Nephron progenitor cell (in vitro differentiated cells): Measurements from ENCODE around the gene SKOR1.

Source experiments
- DNase-seq: peaks from one replicate; pipeline ENCODE4 v3.0.0; 2021
- H3K27ac Mint-ChIP-seq: 2 replicates; pipeline ENCODE4 v1.8.0; 2021; ENCODE audit warnings: mild to moderate bottlenecking, moderate library complexity, mixed read lengths
- H3K27me3 Mint-ChIP-seq: 2 replicates; pipeline ENCODE4 v1.8.0; 2021; ENCODE audit warnings: mild to moderate bottlenecking, low read depth, mixed read lengths; ENCODE audit not compliant: poor library complexity
- H3K36me3 Mint-ChIP-seq: 2 replicates; pipeline ENCODE4 v1.8.0; 2021; ENCODE audit warnings: low read depth, mixed read lengths
- H3K4me1 Mint-ChIP-seq: 2 replicates; pipeline ENCODE4 v1.8.0; 2021; ENCODE audit warnings: mixed read lengths
- H3K4me3 Mint-ChIP-seq: 2 replicates; pipeline ENCODE4 v1.8.0; 2021; ENCODE audit warnings: mild to moderate bottlenecking, moderate library complexity, mixed read lengths
- H3K9me3 Mint-ChIP-seq: 2 replicates; pipeline ENCODE4 v1.8.0; 2021; ENCODE audit warnings: mild to moderate bottlenecking, moderate library complexity, mixed read lengths
- CTCF ChIP-seq: fragments of 200-600 bp; sonication (generic); IDR thresholded peaks from 2 replicates; pipeline ENCODE4 v1.5.0; 2021; ENCODE audit warnings: antibody characterized with exemption

Gene SKOR1

GRCh38 chr15:67849538-67849937 is 24.2 kb downstream of the SKOR1 start:
- H3K9me3 Mint-ChIP-seq, result peaks cover 7% of the 10 kb centered on the region
- H3K4me3 Mint-ChIP-seq, result no peak overlapping the region
- peaks cover 83% of the 10 kb centered on the region for H3K4me1 Mint-ChIP-seq
- no peaks in the 10 kb centered on the region for H3K36me3 Mint-ChIP-seq
- TF ChIP-seq CTCF, result no peak
- H3K27ac Mint-ChIP-seq, result no peak overlapping the region
- H3K27me3 Mint-ChIP-seq, result peaks cover 8% of the 10 kb centered on the region
- DNase-seq, result no peak

- no peak for DNase-seq
- H3K4me1 Mint-ChIP-seq, result peaks cover 76% of the 10 kb centered on the region
These were observed 25.0 kb downstream of the SKOR1 start for GRCh38 chr15:67850336-67850735.

GRCh38 chr15:67850994-67851571 is 25.8 kb downstream of the SKOR1 start:
- peaks cover 8% of the 10 kb centered on the region for H3K27me3 Mint-ChIP-seq
- no peak overlapping the region for H3K27ac Mint-ChIP-seq
- peaks cover 7% of the 10 kb centered on the region for H3K9me3 Mint-ChIP-seq
- H3K36me3 Mint-ChIP-seq, result no peaks in the 10 kb centered on the region
- H3K4me1 Mint-ChIP-seq, result peaks cover 74% of the 10 kb centered on the region
- TF ChIP-seq CTCF, result no peak
- no peak for DNase-seq
- H3K4me3 Mint-ChIP-seq, result no peak overlapping the region

More at GRCh38 chr15:67850336-67850735, 25.0 kb downstream of the SKOR1 start:
- Mint-ChIP-seq H3K9me3 (peaks cover 7% of the 10 kb centered on the region), H3K27me3 (peaks cover 8% of the 10 kb centered on the region), H3K4me3 (no peak overlapping the region), H3K36me3 (no peaks in the 10 kb centered on the region), H3K27ac (no peak overlapping the region)
- TF ChIP-seq CTCF, result no peak

GRCh38 chr15:67852418-67852817 is 27.1 kb downstream of the SKOR1 start:
- peaks cover 74% of the 10 kb centered on the region for H3K4me1 Mint-ChIP-seq
- no peaks in the 10 kb centered on the region for H3K36me3 Mint-ChIP-seq
- H3K4me3 Mint-ChIP-seq, result no peak overlapping the region
- peak overlapping the region; percentile 96 for H3K27ac Mint-ChIP-seq
- TF ChIP-seq CTCF, result no peak
- DNase-seq, result no peak
- H3K27me3 Mint-ChIP-seq, result peaks cover 8% of the 10 kb centered on the region
- H3K9me3 Mint-ChIP-seq, result peaks cover 7% of the 10 kb centered on the region

GRCh38 chr15:67853454-67853853 is 28.1 kb downstream of the SKOR1 start:
- Mint-ChIP-seq H3K9me3 (peaks cover 7% of the 10 kb centered on the region), H3K27ac (peak overlapping the region; percentile 12), H3K4me1 (peaks cover 73% of the 10 kb centered on the region), H3K36me3 (no peaks in the 10 kb centered on the region), H3K4me3 (no peak overlapping the region), H3K27me3 (peaks cover 6% of the 10 kb centered on the region)
- DNase-seq, result no peak
- TF ChIP-seq CTCF, result no peak

- TF ChIP-seq CTCF, result no peak
- Mint-ChIP-seq H3K4me3 (no peak overlapping the region), H3K27ac (no peak overlapping the region), H3K4me1 (peaks cover 71% of the 10 kb centered on the region), H3K27me3 (peaks cover 2% of the 10 kb centered on the region), H3K9me3 (no peaks in the 10 kb centered on the region), H3K36me3 (no peaks in the 10 kb centered on the region)
- DNase-seq, result no peak
These were observed 29.0 kb downstream of the SKOR1 start for GRCh38 chr15:67854358-67854757.
